ENCODE measurements around the gene SMG5.

DNA sequence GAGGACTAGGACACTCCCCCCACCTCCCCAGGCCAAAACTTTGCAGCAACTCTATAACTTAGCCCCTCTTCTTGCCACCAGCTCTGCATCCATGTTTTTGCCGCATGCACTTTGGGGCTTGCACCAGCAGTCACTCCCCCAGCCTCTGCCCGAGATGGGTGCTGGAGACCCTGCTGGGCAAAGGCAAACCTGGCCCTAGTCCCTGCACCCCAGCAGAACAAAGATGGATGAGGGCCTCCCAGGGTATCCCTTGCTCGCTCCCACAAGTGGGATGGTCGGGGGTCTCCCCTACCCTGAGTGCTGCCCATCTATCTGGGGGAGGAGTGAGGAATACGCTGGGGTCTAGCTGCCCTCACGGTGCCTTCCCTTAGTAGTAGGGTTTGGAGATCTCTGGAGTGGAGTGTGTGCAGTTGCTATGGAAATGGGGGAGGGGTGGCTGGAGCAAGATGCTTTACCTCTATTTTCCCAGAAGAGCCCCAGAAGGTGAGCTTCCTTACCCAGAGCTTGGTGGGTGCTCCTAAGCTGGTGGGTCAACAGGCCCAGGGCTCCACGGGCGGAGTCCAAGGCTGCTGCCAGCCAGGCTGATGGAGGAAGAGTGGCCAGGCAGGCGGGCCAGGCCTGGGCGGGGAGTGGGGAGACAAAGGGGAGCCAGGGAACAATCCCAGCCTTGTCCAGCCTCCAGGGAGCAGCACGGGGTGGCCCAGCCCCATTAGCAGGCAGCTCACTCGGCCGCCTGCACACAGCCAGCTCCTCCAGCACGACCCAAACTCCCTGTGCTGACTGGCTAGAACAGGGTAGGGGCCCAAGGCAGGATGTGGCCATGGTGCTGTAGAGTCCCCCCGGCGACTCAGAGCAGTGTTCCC lies 34.9 kb downstream of the SMG5 start, which contains the start of gene PAQR6:
- TF ChIP-seq SIN3A (IDR thresholded peaks at IDR 0.05; ENCODE audit: borderline replicate concordance, insufficient read depth, low read depth, low read length) (no peak), POLR2AphosphoS5 (IDR thresholded peaks at IDR 0.05; ENCODE audit: low read depth, low read length) (peak; percentile 17; the same call in 1 of the 2 replicates), TCF7L2 (IDR thresholded peaks at IDR 0.05; ENCODE audit: low read depth, low read length) (no peak)
- TF ChIP-seq, protein P1, sequence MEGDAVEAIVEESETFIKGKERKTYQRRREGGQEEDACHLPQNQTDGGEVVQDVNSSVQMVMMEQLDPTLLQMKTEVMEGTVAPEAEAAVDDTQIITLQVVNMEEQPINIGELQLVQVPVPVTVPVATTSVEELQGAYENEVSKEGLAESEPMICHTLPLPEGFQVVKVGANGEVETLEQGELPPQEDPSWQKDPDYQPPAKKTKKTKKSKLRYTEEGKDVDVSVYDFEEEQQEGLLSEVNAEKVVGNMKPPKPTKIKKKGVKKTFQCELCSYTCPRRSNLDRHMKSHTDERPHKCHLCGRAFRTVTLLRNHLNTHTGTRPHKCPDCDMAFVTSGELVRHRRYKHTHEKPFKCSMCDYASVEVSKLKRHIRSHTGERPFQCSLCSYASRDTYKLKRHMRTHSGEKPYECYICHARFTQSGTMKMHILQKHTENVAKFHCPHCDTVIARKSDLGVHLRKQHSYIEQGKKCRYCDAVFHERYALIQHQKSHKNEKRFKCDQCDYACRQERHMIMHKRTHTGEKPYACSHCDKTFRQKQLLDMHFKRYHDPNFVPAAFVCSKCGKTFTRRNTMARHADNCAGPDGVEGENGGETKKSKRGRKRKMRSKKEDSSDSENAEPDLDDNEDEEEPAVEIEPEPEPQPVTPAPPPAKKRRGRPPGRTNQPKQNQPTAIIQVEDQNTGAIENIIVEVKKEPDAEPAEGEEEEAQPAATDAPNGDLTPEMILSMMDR (IDR thresholded peaks at IDR 0.05): no peak
- TF ChIP-seq, protein P2, sequence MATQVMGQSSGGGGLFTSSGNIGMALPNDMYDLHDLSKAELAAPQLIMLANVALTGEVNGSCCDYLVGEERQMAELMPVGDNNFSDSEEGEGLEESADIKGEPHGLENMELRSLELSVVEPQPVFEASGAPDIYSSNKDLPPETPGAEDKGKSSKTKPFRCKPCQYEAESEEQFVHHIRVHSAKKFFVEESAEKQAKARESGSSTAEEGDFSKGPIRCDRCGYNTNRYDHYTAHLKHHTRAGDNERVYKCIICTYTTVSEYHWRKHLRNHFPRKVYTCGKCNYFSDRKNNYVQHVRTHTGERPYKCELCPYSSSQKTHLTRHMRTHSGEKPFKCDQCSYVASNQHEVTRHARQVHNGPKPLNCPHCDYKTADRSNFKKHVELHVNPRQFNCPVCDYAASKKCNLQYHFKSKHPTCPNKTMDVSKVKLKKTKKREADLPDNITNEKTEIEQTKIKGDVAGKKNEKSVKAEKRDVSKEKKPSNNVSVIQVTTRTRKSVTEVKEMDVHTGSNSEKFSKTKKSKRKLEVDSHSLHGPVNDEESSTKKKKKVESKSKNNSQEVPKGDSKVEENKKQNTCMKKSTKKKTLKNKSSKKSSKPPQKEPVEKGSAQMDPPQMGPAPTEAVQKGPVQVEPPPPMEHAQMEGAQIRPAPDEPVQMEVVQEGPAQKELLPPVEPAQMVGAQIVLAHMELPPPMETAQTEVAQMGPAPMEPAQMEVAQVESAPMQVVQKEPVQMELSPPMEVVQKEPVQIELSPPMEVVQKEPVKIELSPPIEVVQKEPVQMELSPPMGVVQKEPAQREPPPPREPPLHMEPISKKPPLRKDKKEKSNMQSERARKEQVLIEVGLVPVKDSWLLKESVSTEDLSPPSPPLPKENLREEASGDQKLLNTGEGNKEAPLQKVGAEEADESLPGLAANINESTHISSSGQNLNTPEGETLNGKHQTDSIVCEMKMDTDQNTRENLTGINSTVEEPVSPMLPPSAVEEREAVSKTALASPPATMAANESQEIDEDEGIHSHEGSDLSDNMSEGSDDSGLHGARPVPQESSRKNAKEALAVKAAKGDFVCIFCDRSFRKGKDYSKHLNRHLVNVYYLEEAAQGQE (IDR thresholded peaks at IDR 0.05; ENCODE audit: insufficient read depth in 1 of 2, low read depth in 2 of 2, low read length in 1 of 2): no peak
